Measurements from ENCODE around the gene SHLD1.

Gene SHLD1

GRCh38 chr20:5818346-5818681 is 68.1 kb downstream of the SHLD1 start:
- no peak for DNase-seq (ENCODE audit: low read depth, low spot score)

GRCh38 chr20:5820738-5821137 is 70.5 kb downstream of the SHLD1 start:
- no peak for DNase-seq (ENCODE audit: low read depth, low spot score)

- DNase-seq (ENCODE audit: low read depth, low spot score): no peak
Observed at GRCh38 chr20:5821627-5822215, 71.5 kb downstream of the SHLD1 start.

- DNase-seq (ENCODE audit: low read depth, low spot score): no peak
Observed at GRCh38 chr20:5822569-5822968, 72.4 kb downstream of the SHLD1 start.

- no peak for DNase-seq (ENCODE audit: low read depth, low spot score)
Observed at GRCh38 chr20:5825130-5825719, 75.0 kb downstream of the SHLD1 start.

GRCh38 chr20:5827098-5827853 is 77.1 kb downstream of the SHLD1 start:
- DNase-seq (ENCODE audit: low read depth, low spot score): no peak

GRCh38 chr20:5827861-5828260 is 77.7 kb downstream of the SHLD1 start:
- DNase-seq (ENCODE audit: low read depth, low spot score): no peak

- DNase-seq (ENCODE audit: low read depth, low spot score): no peak
Observed at GRCh38 chr20:5829241-5829809, 79.1 kb downstream of the SHLD1 start.

- DNase-seq (ENCODE audit: low read depth, low spot score): no peak
Observed at GRCh38 chr20:5831539-5832237, 81.5 kb downstream of the SHLD1 start.

GRCh38 chr20:5833309-5833941 is 83.2 kb downstream of the SHLD1 start:
- no peak for DNase-seq (ENCODE audit: low read depth, low spot score)

GRCh38 chr20:5834436-5835005 is 84.3 kb downstream of the SHLD1 start:
- DNase-seq (ENCODE audit: low read depth, low spot score): no peak

GRCh38 chr20:5835321-5835821 is 85.2 kb downstream of the SHLD1 start:
- DNase-seq (ENCODE audit: low read depth, low spot score): no peak

GRCh38 chr20:5835871-5836270 is 85.7 kb downstream of the SHLD1 start:
- no peak for DNase-seq (ENCODE audit: low read depth, low spot score)

GRCh38 chr20:5836569-5836968 is 86.4 kb downstream of the SHLD1 start:
- DNase-seq (ENCODE audit: low read depth, low spot score): no peak

GRCh38 chr20:5840411-5841002 is 90.3 kb downstream of the SHLD1 start:
- no peak for DNase-seq (ENCODE audit: low read depth, low spot score)

- DNase-seq (ENCODE audit: low read depth, low spot score): no peak
Observed at GRCh38 chr20:5841522-5841921, 91.3 kb downstream of the SHLD1 start.

- DNase-seq (ENCODE audit: low read depth, low spot score): no peak
Observed at GRCh38 chr20:5842465-5842864, 92.3 kb downstream of the SHLD1 start.

GRCh38 chr20:5843054-5843592 is 92.9 kb downstream of the SHLD1 start:
- DNase-seq (ENCODE audit: low read depth, low spot score): no peak

- DNase-seq (ENCODE audit: low read depth, low spot score): peak; percentile 30
Observed at GRCh38 chr20:5844063-5844681, 94.0 kb downstream of the SHLD1 start.

Measured in activated CD4-positive, CD25-positive, alpha-beta regulatory T cell treated with anti-CD3 and anti-CD28 coated beads, Interleukin-2, amount 50 U/mL, for 16 hours (primary cell).